ENCODE data around the gene NCBP2L.
A peak's percentile ranks its signal among the peaks of the same experiment; 100 is the strongest.

Gene NCBP2L

GRCh38 chrX:107731831-107732502 is 45.6 kb upstream of the NCBP2L start:
- peak; percentile 39 for DNase-seq
- H3K36me3 Mint-ChIP-seq (ENCODE audit: low read depth): no peaks in the 10 kb centered on the region
- H3K27ac Mint-ChIP-seq: no peak overlapping the region
- H3K27me3 Mint-ChIP-seq (ENCODE audit: low read depth, poor library complexity): no peaks in the 10 kb centered on the region
- no peak overlapping the region for H3K4me3 Mint-ChIP-seq
- peaks cover 66% of the 10 kb centered on the region for H3K4me1 Mint-ChIP-seq
- H3K9me3 Mint-ChIP-seq: peaks cover 48% of the 10 kb centered on the region
- TF ChIP-seq, protein P1, sequence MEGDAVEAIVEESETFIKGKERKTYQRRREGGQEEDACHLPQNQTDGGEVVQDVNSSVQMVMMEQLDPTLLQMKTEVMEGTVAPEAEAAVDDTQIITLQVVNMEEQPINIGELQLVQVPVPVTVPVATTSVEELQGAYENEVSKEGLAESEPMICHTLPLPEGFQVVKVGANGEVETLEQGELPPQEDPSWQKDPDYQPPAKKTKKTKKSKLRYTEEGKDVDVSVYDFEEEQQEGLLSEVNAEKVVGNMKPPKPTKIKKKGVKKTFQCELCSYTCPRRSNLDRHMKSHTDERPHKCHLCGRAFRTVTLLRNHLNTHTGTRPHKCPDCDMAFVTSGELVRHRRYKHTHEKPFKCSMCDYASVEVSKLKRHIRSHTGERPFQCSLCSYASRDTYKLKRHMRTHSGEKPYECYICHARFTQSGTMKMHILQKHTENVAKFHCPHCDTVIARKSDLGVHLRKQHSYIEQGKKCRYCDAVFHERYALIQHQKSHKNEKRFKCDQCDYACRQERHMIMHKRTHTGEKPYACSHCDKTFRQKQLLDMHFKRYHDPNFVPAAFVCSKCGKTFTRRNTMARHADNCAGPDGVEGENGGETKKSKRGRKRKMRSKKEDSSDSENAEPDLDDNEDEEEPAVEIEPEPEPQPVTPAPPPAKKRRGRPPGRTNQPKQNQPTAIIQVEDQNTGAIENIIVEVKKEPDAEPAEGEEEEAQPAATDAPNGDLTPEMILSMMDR (IDR thresholded peaks at IDR 0.05): no peak

GRCh38 chrX:107733686-107734085 is 43.8 kb upstream of the NCBP2L start:
- no peaks in the 10 kb centered on the region for H3K36me3 Mint-ChIP-seq (ENCODE audit: low read depth)
- TF ChIP-seq, protein P1 (IDR thresholded peaks at IDR 0.05): no peak
- no peak for DNase-seq
- no peak overlapping the region for H3K27ac Mint-ChIP-seq
- H3K27me3 Mint-ChIP-seq (ENCODE audit: low read depth, poor library complexity): no peaks in the 10 kb centered on the region
- H3K4me1 Mint-ChIP-seq: peaks cover 64% of the 10 kb centered on the region
- peaks cover 50% of the 10 kb centered on the region for H3K9me3 Mint-ChIP-seq
- H3K4me3 Mint-ChIP-seq: no peak overlapping the region

- no peak for DNase-seq
- TF ChIP-seq, protein P1 (IDR thresholded peaks at IDR 0.05): no peak
- H3K27me3 Mint-ChIP-seq (ENCODE audit: low read depth, poor library complexity): peaks cover 7% of the 10 kb centered on the region
- H3K27ac Mint-ChIP-seq: no peak overlapping the region
- H3K4me1 Mint-ChIP-seq: peaks cover 54% of the 10 kb centered on the region
- H3K9me3 Mint-ChIP-seq: peaks cover 58% of the 10 kb centered on the region
- no peaks in the 10 kb centered on the region for H3K36me3 Mint-ChIP-seq (ENCODE audit: low read depth)
- no peak overlapping the region for H3K4me3 Mint-ChIP-seq
Measured at GRCh38 chrX:107734646-107735045, 42.9 kb upstream of the NCBP2L start.

- no peak for DNase-seq
- Mint-ChIP-seq H3K27me3 (ENCODE audit: low read depth, poor library complexity) (peaks cover 19% of the 10 kb centered on the region), H3K4me3 (no peak overlapping the region), H3K36me3 (ENCODE audit: low read depth) (no peaks in the 10 kb centered on the region), H3K27ac (no peak overlapping the region), H3K4me1 (peaks cover 41% of the 10 kb centered on the region), H3K9me3 (peaks cover 59% of the 10 kb centered on the region)
- TF ChIP-seq, protein P1 (IDR thresholded peaks at IDR 0.05): no peak
Measured at GRCh38 chrX:107736781-107737531, 40.6 kb upstream of the NCBP2L start.

DNA sequence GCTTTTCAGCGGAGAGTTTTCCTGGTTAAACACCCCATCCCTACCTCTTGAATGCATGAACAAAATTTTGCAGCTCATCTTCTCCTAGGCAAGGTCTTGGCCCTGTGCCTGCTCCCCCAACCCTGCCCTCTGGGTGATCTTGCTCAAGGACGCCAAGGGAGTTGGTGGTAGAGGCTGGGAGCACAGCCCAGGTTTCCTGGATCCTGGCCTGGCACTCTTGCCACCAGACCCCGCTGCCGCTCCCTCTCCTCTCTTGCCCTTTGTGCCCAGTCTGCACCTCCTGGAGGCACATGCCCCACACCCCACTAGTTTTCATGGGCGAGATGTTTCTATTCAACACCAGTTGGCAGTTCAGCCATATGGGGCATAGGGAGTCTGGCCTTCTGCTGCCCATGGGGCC is 39.3 kb upstream of the NCBP2L start:
- H3K27me3 Mint-ChIP-seq (ENCODE audit: low read depth, poor library complexity): peaks cover 19% of the 10 kb centered on the region
- TF ChIP-seq, protein P1 (IDR thresholded peaks at IDR 0.05): no peak
- no peak overlapping the region for H3K27ac Mint-ChIP-seq
- H3K4me3 Mint-ChIP-seq: no peak overlapping the region
- H3K4me1 Mint-ChIP-seq: peaks cover 43% of the 10 kb centered on the region
- H3K36me3 Mint-ChIP-seq (ENCODE audit: low read depth): no peaks in the 10 kb centered on the region
- no peak for DNase-seq
- H3K9me3 Mint-ChIP-seq: peaks cover 55% of the 10 kb centered on the region

Data from nephron progenitor cell (in vitro differentiated cells).